CMK (cell line): ENCODE results near the gene PROK2.

Experiments
- DNase-seq: peaks from one replicate; pipeline ENCODE4 v3.0.0-alpha.2; 2010; ENCODE audit warnings: low read depth

The PROK2 gene

DNA sequence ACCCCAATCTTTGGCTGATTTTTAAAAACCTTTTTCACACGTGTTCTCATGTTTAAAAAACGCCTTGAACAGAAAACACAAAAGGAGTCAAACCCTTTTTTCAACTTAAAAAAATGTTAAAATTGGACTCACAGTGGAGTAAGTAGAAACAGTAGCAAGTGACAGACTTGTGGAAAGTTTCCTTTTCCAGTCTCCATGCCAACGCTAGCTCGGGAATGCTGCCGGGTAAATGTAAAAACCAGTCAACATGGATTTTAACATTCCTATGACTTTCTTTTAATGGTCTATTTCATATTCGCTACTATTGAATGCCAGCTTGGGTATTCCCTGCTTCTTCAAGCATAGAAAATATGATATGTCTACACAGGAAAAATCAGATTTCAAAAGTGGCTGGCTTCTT, 1.6 kb upstream of the PROK2 start:
- DNase-seq = no peak

DNA sequence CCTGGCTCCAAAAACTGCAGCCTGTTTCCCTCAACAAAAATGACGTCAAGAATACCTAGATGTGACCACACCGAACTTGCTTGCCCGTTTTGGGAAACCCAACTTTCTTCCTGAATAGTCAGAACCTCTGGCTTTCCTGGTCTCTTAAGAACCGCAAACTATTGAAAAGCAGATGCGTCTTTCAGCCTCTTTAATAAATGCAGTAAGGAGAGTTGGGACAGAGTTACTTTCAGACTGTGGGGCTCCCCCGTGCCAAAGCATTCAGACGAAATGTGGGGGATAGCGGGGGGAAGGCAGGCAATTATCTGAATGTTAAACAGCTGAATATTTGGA, 1.2 kb upstream of the PROK2 start:
- DNase-seq = no peak

GRCh38 chr3:71785532-71786216, 726 bp upstream of the PROK2 start:
- DNase-seq = no peak

GRCh38 chr3:71784201-71784913, 591 bp downstream of the PROK2 start:
- no peak for DNase-seq

- no peak for DNase-seq
Measured at GRCh38 chr3:71783152-71783551, 1.8 kb downstream of the PROK2 start.

- no peak for DNase-seq
Measured at GRCh38 chr3:71780430-71780829, 4.5 kb downstream of the PROK2 start.

DNA sequence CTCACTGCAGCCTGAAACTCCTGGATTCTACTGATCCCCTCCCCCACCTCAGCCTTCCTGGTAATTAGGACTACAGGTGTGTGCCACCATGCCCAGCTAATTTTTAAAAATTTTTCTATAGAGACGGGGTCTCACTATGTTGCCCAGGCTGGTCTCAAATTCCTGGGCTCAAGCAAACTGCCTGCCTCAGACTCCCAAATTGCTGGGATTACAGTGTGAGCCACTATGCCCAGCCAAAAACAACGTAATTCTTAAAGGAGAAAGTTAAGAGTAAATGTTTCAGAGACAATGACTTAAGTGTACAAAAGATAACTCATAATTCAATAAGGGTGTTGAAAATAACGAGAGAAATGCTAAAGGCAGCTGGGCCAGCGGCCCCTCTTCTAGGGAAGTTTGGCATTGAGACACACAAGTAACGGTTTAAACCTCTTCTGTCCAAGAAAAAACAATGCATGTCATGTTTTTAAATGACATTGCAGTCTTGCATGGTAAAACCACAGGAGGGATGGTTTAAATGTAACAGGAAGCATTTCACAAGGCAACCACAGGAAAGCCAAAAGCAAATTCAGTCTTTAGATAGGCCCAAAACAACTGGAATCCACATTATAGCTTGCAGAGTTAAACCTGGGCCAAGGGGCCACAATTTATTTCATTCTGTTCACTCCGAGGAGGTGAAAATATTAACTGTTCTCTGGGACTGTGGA, 5.1 kb downstream of the PROK2 start:
- peak; percentile 12 for DNase-seq

- no peak for DNase-seq
Measured at GRCh38 chr3:71778353-71778752, 6.6 kb downstream of the PROK2 start.

DNA sequence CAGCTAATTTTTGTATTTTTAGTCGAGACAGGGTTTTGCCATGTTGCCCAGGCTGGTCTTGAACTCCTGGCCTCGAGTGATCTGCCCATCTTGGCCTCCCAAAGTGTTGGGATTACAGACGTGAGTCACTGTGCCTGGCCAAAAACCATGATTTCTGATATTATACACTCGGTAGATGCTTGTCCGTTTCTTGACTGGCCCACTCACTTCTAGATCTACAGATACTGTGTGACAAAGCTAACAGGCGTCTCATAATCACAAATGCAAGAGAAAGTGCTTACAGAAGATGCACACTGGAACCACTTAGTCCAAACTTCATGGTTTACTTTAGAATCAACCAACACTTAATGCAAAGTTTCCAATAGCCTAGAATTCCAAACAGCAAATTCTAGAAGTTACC, 8.4 kb downstream of the PROK2 start:
- DNase-seq = no peak

DNA sequence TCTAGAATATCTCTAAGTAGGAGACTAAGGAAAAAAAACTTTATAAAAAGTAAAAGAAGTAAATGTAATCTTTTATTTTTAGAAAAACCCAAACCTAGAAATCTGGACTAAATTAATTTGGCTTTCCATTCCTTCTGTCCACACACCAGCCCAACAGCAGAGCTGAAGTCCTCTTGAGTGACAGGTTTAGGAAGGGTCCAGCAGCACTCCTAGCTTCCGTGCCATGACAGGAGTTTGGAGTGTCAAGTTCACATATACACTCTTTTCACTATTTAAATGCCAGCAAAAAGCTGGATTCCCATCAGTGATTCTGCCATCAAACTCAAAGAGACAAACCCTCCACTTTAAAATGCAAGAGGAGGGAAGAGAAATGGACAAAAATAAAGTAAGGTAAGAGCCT, 13.1 kb downstream of the PROK2 start:
- no peak for DNase-seq

- DNase-seq = no peak
Measured at GRCh38 chr3:71771126-71771525, 13.8 kb downstream of the PROK2 start.

GRCh38 chr3:71763426-71763825, 21.5 kb downstream of the PROK2 start:
- no peak for DNase-seq

DNA sequence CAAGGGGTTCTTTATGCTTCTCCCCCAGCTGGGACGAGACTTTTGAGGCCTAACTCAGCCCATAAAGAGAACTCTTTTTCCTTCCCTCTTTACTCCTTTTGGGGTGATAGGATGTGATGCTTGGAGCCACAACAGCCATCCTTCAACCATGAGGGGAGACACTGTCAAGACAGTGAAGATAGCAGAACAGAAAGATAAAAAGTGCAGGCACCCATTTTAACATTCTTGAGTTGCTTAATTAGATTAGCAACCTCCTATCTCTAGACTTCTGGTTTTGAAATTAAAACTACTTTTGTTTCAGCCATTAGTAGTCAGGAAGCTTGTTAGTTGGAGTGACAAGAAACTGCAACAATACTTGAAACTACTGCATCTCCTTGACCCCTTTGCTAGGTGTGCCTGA, 24.8 kb downstream of the PROK2 start:
- no peak for DNase-seq

- no peak for DNase-seq
Measured at GRCh38 chr3:71759401-71759800, 25.5 kb downstream of the PROK2 start.

- DNase-seq = no peak
Measured at GRCh38 chr3:71758091-71758490, 26.9 kb downstream of the PROK2 start.

GRCh38 chr3:71754610-71755253, 30.2 kb downstream of the PROK2 start:
- no peak for DNase-seq

GRCh38 chr3:71753701-71754609, 31.0 kb downstream of the PROK2 start, which contains the start of gene GPR27:
Gene GPR27 (plus strand): TSS chr3:71753855. CDS start chr3:71754050, 195 bp downstream.
- no peak for DNase-seq

- no peak for DNase-seq
Measured at GRCh38 chr3:71752831-71753700, 31.9 kb downstream of the PROK2 start.

- DNase-seq = no peak
Measured at GRCh38 chr3:71751602-71752001, 33.3 kb downstream of the PROK2 start.

DNA sequence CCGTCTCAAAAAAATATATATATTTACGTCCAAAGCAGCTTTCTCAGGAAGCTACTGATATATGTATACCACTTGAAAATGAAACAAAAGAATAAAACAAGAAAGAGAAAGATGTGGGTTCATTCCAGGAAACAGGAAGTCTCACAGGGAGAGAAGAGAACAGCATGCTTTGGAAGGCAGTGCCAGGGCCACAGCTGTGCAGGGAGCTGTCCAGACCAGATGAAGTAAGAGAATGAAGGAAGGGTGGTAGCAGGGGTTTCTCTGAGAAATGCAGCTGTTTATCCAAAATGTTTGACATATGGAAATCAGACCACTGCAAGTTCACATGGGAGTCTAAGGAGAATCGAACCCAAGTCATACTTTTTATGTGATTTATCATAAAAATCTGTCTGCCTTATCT, 40.2 kb downstream of the PROK2 start:
- DNase-seq = no peak

DNA sequence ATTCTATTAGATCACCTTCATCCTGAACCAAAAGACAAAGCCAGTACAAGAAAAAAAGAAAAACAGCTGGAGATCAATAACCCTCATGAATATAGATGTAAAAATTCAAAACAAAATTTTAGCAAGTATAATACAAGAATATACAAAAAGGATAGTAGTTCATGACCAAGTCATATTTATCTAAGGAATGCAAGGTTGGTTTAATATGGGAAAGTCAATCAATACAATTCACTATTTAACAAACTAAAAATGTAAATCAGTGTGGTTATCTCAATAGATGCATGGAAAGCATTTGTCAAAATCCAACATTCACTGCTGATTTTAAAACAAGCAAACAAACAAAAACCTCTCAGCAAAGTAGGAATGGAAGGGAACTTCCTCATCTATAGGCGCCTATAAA, 42.3 kb downstream of the PROK2 start:
- DNase-seq = no peak
